ENCODE data around the gene SURF6.
A peak's percentile ranks its signal among the peaks of the same experiment; 100 is the strongest.
"Not testable (repeated sequence)": the region's sequence is repeated elsewhere in the genome, so short reads cannot be mapped to it uniquely, and the experiment has no call there.

Gene SURF6

DNA sequence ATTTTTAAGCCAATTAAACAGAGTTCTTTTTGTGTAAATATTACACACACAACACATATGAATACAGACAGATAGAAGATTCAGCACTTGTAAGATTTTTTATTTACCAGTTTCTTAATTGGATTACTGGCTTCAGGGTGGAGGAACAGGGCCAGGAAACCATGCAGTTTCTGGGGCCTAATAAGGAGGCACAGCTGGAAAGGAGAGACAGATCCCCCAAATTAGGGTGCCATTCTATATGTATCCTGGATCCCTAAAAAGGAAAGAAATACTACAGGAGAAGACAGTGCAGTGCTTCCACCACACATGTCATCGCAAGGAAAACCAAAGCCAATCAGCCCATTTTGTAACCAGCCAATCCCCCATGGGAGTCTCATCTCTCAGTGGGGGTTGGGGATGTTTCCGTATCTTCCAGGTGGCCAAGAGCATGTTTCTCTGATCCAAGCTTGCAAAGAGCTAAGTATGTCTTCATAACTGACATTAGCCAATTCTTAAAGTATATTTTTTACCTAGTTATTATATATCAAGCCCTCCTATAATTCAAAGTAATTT lies 45.2 kb downstream of the SURF6 start:
- no peak for DNase-seq (ENCODE audit: low read depth)

DNA sequence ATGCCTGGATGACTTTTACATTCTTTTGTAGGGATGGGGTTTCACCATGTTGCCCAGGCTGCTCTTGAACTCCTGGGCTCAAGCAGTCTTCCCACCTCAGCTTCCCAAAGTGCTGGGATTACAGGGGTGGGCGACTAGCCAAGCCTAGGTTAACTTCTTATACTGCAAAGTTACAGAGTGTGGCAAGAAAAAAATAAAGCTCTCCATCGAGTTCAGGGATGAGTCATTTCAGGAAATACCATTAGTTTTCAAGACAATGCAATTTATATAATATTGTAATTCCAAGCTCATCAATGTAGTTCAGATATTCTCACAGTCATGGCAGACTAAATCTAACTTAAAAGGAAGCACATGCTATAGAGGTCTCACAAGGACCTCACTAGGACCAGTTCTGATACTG lies 49.5 kb downstream of the SURF6 start:
- DNase-seq (ENCODE audit: low read depth): peak; percentile 4

DNA sequence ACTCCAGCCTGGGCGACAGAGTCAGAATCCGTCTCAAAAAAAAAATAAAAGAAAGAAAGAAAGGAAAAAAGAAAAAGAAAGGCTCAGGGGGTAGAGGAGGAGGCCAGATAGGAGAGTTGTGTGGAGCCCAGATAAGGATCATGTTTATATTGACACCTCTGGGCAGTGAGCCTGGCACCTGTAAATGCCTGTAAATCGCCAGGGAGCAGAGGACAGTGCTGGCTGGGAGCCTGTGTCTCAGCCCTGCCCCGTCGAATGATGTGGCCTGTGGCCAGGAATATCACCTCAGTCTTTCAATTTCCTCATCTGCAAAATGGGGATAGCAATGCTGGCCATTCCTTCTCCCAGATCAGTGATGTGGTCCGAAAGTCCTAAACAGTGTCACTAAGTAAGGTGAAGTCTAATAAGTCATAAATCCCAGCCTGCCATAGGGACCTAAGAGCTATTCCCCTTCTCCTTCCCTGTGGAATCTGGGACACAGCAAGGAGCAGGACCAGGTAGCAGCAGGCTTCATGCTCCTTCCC lies 50.7 kb downstream of the SURF6 start:
- no peak for DNase-seq (ENCODE audit: low read depth)

DNA sequence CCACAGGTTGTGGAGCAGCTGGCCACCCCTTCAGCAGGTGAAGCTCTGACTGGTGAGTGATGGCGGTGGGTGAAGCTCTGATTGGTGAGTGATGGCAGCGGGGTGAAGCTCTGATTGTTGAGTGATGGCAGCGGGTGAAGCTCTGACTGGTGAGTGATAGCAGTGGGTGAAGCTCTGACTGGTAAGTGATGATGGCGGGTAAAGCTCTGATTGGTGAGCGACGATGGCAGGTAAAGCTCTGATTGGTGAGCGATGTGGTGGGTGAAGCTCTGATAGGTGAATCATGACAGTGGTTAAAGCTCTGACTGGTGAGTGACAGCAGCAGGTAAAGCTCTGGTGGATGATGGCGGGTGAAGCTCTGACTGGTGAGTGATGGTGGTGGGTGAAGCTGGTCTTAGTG lies 51.6 kb downstream of the SURF6 start:
- no peak for DNase-seq (ENCODE audit: low read depth)

DNA sequence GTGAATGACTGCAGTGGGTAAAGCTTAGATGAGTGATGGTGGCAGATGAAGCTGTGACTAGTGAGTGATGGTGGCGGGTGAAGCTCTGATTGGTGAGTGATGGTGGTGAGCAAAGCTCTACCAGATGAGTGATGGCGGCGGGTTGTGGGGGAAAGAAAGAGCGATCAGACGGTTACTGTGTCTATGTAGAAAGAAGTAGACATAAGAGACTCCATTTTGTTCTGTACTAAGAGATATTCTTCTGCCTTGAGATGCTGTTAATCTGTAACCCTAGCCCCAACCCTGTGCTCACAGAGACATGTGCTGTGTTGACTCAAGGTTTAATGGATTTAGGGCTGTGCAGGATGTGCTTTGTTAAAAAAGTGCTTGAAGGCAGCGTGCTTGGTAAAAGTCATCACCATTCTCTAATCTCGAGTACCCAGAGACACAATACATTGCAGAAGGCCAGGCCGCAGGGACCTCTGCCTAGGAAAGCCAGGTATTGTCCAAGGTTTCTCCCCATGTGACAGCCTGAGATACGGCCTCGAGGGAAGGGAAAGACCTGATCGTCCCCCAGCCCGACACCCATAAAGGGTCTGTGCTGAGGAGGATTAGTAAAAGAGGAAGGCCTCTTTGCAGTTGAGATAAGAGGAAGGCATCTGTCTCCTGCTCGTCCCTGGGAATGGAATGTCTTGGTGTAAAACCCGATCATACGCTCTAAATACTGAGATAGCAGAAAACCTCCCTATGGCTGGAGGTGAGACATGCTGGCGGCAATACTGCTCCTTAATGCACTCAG lies 52.5 kb downstream of the SURF6 start:
- not testable (repeated sequence) for DNase-seq (ENCODE audit: low read depth)

DNA sequence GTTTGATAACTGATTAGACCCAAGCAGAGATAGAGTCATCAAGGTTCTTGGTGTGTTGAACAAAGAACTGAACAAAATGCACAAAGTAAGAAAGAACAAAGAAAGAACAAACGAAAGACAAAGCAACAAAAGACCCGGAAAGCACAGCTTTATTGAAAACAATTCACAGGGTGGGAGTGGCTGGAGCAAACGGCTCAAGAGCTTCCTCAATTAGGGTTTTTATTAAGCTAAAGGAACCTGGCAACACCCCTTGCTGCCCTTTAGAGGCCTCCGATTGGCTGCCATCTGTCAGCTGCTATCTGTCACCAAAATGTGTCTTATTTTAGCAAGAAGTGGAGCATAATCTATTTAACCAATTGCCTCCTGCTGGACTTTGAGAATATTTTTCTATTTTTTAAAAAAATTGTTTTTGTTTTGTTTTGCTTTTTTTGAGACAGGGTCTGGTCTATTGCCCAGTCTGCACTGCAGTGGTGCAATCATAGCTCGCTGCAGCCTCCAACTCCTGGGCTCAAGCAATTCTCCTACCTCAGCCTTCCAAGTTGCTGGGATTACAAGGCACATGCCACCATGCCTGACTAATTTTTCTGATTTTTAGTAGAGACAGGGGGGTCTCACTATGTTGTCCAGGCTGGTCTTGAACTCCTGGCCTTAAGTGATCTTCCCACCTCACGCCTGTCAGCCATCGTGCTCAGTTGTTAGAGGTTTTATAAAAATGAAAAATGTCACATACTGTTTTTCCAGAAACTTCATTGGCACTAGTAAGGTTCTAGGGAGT lies 53.3 kb downstream of the SURF6 start:
- DNase-seq (ENCODE audit: low read depth): no peak

DNA sequence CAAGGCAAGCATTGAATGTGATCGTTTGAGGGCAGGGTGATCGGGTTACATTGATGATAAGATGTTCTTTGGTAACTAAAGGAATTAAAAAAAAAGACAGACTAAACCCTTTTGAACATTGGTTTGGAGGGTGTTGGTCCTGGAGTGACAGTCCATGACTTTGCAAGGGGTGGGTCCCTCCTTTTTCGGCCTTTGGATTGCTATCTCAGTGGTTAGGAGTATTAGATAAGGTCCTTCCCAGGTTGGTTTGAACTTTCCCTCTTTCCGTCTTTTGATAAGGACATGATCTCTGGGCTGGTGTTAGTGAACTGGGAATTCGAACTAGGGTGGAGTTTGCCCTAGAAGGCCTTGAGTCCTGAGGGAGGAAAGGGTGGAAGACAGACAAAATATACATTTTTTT lies 55.6 kb downstream of the SURF6 start:
- DNase-seq (ENCODE audit: low read depth): no peak
